Raji (cell line): Measurements from ENCODE around the gene SLC37A1.

Experiments used
- POLR2A ChIP-seq: IDR thresholded peaks from 2 replicates; pipeline ENCODE4 v1.6.1; 2011; ENCODE audit warnings: low read depth, low read length, control low read depth; ENCODE audit not compliant: insufficient read depth

SLC37A1 gene

DNA sequence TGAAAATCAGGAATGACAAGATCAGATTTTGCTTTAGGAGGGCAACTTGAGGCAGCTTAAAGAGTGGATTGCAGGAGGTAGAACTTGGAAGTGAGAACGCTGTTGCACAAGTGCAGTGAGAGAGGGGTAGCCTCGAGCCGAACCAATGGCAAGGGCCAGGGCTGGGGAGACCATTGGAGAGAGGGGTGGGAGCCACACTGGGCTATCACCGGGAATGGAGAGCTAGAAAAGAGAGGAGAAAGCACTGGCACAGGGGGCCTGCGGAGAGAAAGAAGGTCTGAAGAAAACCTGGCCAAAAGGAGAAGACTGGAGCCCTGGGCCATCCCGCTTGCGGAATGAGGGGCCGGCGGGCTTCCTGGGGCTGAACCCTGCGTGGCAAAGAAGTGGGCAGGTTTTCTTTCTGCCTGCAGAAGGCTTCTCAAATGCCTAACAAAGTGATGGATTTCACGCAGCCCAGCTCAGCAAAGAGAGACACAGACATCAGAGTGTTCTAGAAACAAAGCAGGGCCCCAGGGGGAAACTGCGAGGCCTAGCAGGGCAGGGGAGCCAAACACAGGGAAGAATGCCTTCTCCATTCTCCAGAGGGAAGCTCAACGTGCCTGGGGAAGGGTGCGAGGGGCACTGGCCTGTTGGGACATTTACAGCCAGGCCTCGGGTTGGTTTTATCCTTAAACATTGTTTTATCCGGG is 1.2 kb upstream of the SLC37A1 start:
- no peak for TF ChIP-seq POLR2A

DNA sequence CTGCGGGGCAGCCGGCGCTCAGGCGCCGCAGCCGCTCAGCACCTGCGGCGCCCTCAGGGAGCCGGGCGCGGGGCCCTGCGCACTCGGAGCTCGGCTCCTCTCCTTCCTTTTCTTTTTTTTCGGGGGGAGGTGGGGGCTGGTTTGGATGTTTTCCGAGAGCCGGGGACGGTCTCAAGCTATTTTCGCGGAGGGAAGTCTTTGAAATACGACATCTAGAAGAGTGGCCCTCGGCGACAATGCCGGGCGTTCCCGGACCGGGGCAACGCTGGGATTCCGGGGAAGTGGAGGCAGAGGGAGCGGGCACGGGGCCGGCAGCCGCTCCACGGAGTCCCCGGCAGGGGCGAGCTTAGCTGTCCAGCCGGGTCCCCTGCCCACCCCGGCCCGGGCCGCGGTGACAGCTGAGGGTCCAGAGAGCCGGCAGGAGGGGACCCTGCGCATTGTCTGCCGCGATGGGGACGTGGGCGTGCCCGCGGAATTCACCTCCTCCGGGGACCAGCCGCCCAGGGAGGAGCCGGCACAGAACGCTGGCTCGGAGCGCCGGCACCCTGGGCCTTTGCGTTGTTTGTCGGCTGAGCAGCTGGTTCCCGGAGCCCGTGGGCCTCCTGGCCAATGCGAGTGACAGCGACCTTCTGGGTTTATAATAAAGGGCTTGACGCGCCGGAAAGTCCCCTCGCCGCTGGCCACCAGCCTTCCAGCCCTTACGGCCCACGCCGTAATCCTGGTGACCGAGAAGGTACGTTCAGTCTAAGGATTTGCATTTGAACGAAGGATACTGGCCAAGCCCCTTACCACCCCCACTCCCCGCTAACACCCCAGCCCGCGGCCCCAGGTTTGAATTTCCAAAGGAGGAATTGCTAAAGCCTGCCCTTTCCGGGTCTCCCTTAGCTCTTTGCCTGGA is 582 bp downstream of the SLC37A1 start:
- no peak for TF ChIP-seq POLR2A

DNA sequence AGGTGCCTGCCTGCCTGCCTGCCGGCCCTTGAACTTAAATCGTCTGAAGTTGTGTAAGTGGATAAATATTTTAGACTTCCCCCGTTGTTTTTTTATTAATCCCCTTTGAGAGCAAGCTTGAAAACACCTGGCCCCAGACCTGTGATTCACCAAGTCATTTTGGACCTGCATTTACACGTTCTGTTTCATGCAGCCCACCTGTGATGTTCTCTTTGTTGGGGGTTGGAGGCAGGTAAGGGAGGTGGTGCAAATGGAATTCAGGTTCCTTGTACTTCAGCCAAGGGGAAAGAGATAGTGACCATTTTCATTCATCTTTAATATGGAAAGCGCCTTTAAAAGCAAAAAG is 1.2 kb downstream of the SLC37A1 start:
- TF ChIP-seq POLR2A, result no peak

DNA sequence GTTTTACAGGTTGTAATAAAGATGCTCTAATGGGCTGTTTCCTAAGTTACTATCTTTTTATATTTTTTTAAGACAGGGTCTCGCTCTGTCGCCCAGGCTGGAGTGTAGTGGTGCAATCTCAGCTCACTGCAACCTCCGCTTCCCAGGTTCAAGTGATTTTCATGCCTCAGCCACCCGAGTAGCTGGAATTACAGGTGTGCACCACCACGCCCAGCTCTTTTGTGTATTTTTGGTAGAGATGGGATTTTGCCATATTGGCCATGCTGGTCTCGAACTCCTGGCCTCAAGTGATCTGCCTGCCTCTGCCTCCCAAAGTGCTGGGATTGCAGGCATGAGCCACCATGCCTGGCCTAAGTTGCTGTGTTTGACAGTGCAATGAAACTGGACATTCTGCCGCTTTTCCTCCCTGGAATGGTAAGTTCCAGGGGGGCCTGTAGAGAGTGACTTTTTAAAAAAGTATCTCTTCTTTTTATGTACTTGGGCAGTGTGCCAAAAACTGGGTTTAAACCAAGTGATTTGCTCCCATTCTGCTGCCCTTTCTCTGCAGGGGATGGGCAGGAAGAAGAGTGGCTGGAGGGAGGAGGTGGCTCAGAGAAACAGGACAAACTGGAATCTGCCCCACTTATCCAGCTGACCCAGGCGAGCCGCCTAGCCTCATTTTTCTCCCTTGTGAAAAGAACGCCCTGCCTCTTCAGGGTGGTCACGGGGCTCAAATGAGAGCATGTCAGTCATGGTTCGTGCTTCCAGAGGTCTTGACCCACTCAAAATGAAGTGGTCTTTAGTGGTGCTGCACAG is 2.3 kb downstream of the SLC37A1 start:
- no peak for TF ChIP-seq POLR2A

DNA sequence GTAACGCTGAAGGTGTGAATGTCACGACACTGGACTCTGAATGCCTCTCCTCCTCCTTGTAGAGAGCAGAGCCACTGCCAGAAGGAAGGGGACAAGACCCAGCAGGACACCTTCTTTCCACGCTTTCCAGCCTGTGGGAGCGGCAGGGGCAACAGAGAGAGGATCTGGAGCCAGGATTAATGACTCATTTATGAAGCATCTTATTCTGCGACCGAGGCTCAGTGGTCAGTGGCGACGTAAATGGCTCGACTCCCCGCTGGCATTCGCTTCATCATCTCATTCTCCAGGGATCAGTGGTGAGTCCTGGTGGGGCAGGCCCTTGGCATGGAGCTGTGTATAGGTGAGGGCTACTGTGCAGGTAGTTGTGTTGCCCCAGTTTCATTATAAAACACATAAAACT is 4.6 kb downstream of the SLC37A1 start:
- TF ChIP-seq POLR2A, result no peak

DNA sequence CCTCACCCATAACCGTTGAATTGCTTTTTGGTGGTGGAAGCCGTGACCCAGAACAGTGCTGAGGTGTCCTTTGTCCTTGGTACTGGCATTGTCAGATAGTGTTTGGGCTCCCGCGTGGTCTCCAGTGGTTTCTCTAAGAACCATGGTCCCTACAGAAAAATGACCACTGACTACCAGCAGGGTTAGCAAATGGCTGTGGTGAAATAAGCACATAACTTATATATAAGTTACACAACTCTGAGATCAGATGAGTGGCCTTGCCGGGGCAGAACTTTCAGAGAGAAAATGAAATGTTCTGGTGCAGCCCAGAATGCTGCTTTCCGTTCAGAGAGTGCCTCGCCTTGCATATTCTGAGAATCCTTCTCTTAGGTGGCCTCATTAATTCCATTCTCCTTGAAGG is 5.0 kb downstream of the SLC37A1 start:
- no peak for TF ChIP-seq POLR2A

DNA sequence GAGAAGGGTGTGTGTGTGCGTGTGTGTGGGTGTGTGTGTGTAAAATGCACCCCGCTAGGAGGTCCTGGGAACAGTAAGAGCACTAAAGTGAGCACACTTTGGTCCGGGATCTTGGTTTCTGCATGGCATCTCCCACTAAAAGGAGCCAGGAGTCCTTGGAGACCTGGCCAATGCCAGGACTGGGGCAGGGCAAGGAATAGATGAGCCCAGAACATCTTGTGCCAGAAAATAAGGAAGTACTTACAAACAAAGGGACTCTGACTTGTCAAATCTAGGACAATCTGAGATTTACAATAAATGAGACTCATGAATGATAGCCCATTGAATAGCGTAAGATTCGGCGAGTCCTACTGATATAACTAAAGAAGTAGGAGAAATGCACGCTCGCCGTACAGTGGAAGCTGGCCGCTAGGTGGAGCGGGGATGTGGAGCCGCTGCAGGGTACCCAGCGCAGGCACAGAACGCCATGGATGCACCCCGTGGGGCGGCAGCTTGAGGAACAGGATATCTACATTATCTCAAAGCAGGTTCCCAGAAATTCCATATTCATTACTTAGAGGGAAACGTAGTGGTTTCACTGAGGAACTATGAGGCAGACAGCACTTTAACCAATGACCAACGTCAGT is 7.1 kb downstream of the SLC37A1 start:
- TF ChIP-seq POLR2A, result no peak

DNA sequence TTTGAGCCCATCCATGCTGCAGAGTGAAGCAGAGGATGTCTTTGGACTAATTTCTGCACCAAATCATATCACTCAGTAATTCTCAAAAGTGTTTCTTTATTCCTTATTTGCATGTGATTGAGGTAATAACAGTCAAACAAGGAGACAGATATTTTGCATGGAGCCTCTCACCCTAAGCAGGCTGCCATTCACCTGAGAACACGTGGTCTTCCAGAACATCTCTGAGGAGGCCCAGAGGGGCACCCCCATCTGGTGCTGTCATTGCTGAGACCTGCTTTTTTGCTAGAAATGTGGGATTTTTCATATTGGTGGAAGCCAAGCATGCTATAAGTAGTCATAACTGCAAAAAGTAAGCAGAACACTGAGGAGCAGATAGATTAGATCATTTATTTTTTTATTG is 7.7 kb downstream of the SLC37A1 start:
- no peak for TF ChIP-seq POLR2A

DNA sequence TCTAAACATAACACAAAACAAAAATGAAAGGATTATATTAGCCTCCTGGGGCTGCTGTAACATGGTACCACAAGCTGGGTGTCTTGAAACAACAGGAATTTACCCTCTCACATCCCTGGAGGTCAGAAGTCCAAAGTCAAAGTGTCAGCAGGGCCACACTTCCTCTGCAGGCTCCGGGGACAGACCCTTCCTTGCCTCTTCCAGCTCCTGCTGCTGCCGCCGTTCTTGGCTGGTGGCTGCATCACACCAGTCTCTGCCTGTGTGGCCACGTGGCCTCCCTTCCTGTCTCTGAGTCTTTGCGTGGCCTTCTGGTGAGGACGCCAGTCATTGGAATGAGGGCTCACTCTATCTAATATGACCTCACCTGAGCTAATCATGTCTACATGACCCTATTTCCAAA is 8.2 kb downstream of the SLC37A1 start:
- no peak for TF ChIP-seq POLR2A

DNA sequence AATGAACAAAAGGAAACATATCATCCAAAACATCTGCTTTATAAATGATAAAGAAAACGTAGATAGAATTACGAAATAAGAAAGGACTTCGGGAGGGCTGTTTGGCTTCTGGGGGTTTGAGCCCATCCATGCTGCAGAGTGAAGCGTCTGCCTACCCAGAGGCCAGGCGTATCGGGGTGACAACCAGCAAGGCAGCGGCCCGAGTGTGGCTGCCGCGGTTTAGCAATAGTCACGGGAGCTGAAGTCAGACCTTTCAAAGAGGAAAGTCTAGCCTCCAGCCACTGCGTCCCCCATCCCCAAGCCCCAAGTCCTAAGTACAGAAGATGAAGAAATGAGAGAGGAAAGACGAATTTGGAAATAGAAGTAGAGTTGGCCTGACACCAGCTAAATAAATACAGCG is 8.6 kb downstream of the SLC37A1 start:
- TF ChIP-seq POLR2A, result no peak

DNA sequence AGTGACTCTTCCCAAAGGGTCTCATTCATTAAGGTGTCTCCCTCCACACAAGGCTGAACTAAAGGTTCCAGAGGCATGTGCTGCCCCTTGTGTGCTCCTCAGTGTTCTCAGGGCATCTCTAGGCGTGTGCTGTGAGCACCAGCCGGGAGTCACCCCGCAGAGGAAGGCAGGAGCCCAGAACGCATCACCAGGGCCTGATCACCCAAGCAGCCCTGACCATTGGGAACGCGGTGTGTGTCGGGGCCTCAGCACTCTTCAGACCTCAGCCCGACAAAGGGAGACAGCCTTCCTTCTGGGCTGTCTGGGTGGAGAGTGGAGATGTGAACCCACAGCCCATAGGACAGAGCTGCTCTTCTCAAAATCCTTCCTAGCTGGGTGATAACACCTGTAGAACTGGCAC is 9.1 kb downstream of the SLC37A1 start:
- no peak for TF ChIP-seq POLR2A

DNA sequence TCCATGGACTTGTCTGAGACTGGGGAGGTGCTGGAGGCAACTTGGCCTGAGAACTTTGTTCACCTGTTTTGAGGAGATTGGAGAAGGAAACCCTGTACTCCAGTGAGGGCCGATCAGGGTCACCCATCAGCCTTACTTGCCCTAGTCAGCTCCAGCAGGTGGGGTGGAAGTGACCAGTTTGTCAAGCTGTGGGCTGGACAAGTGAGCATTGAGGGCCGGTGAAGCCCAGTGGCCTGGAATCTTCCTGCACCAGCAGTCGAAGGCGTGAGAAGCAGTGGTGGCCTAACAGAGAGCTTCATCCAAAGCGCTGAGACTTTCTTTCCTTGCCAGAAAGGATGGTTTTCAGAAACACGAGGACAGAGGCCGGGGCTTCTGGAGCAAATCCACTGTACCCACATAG is 9.6 kb downstream of the SLC37A1 start:
- no peak for TF ChIP-seq POLR2A

DNA sequence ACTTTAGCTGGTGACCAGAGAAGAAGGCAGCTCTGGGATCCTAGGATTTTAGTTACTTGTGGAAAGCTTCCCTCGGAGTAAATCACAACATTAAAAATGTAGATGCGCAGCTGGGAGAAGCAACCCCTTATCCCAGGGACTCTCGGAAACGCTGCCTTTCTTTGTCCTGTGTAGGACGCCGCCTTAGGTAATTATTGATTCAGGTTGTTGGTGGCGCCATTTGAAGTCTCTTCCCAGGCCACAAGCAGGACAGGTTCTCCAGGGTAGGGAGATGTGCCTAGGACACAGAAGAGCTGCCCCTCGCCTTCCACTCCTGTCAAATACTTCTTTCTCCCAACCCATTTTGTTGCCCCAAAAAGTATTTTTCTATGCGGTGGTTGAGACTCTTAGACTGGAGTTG is 10.3 kb downstream of the SLC37A1 start:
- no peak for TF ChIP-seq POLR2A

DNA sequence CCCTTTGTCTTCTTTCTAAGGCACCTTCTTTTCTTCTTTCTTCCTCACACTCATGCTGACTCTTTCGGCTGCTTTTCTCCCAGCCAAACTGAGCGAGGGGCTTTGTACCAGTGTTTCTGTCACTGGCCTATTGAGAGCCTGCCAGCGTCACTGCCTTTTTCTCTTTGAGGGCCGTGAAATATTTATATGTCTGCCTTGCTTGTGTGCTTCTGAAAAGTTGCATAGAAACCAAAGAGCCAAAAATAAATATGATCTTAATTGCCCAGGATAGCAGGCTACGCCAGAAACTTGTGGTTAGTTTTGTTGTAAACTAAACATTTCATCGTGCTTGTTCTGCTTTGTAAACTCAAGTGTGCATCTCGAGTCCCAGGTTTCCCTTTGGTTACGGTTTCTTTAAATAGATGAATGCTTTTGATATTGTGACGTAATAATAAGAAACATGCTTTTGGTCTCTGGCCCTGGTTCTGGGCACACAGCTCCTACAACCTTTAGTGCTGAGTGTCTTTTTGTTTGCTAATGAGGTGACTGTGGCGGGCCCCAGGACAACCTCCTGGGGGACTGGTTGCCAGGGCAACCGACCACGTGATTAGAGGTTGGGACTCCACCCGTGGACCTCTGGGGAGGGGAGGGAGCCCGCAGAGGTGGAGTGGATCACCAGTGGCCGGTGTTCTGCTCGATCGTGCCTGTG is 10.8 kb downstream of the SLC37A1 start:
- peak; percentile 49; the same call in 1 of the 2 replicates for TF ChIP-seq POLR2A

DNA sequence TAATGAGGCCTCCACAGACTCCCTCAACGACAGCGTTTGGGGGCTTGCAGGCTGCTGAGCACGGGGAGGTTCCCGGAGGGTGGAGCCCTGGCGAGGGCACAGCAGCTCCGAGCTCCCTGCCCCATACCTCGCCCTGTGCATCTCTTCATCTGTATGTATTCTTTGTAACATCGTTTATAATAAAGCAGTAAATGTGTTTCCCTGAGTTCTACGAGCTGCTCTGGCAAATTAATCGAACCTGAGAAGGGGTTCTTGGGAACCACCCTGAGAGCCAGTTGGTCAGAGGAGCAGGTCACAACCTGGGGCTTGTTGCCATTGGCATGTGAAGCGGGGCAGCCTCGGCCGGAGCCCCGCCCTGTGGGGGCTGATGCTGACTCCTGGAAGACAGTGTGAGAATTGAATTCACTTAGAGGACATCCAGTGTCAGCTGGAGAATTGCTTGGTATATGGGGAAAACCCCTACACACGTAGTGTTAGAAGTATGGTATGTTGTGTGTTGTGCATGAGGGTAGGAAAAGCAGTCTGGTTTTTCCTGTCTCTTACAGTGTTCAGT is 11.5 kb downstream of the SLC37A1 start:
- no peak; the same call in 1 of the 2 replicates for TF ChIP-seq POLR2A
